GM23248 (cell line): ENCODE results near the gene RBM15B.

Source experiments
- EZH2 ChIP-seq: fragments of 200-600 bp; sonication (generic); IDR thresholded peaks from 2 replicates; pipeline ENCODE4 v1.6.1; 2018; ENCODE audit warnings: antibody characterized with exemption, mild to moderate bottlenecking; ENCODE audit not compliant: insufficient read depth, poor library complexity, severe bottlenecking
- EZH2phosphoT487 ChIP-seq: fragments of 200-600 bp; sonication (generic); IDR thresholded peaks from 2 replicates; pipeline ENCODE4 v1.6.1; 2018; ENCODE audit warnings: antibody characterized with exemption, moderate library complexity, mild to moderate bottlenecking, low read depth; ENCODE audit not compliant: insufficient read depth

DNA sequence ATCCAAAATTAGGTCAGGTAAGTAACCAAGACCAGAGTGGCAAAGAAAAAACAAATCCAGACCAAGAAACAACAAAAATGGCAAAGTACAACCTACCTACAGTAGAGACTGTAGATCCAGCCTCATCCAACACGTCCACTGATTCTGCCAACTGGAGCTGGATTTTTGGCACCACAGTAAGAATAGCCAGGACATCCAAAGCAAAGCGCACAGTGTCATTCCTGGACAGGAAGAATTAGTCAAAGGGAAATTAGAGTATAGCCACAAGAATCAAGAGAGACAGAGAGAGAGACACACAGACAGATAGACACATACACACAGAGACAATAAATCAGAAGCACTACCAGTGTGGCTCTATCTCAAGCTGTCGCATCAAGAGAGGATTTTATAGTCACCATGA, 31.1 kb downstream of the RBM15B start:
- no peak for TF ChIP-seq EZH2
- no peak for TF ChIP-seq EZH2phosphoT487
